ENCODE data around the gene C1R.

The C1R gene

GRCh38 chr12:7112041-7112440, 19.8 kb upstream of the C1R start:
- no peaks in the 10 kb centered on the region for H3K9me3 ChIP-seq (ENCODE audit: insufficient read depth, low read depth, low read length)
- H3K79me2 ChIP-seq (ENCODE audit: insufficient read depth, low read length): peaks cover 28% of the 10 kb centered on the region

GRCh38 chr12:7110661-7111060, 18.4 kb upstream of the C1R start:
- H3K79me2 ChIP-seq (ENCODE audit: insufficient read depth, low read length): peaks cover 29% of the 10 kb centered on the region
- H3F3A ChIP-seq (ENCODE audit: low read depth): peaks cover 4% of the 10 kb centered on the region; the same call in 1 of the 2 replicates
- peaks cover 11% of the 10 kb centered on the region for H4K20me1 ChIP-seq (ENCODE audit: insufficient read depth, low read length, poor library complexity, severe bottlenecking)
- H2AFZ ChIP-seq (ENCODE audit: low read length): no peak overlapping the region
- H3K4me3 ChIP-seq (ENCODE audit: low read length, poor library complexity, severe bottlenecking): no peak overlapping the region
- no peaks in the 10 kb centered on the region; the same call in 1 of the 2 replicates for H3K36me3 ChIP-seq (ENCODE audit: insufficient read depth, low read length)
- H3K4me1 ChIP-seq (ENCODE audit: insufficient read depth, low read length, poor library complexity, severe bottlenecking): peaks cover 21% of the 10 kb centered on the region
- no peaks in the 10 kb centered on the region for H3K9me2 ChIP-seq (replicated peaks; ENCODE audit: low read depth, low read length)
- H3K9ac ChIP-seq (ENCODE audit: low read depth, low read length, poor library complexity, severe bottlenecking): peak overlapping the region; percentile 29
- peaks cover 6% of the 10 kb centered on the region; the same call in 1 of the 2 replicates for H3K9me3 ChIP-seq (ENCODE audit: insufficient read depth, low read depth, low read length)
- no peak for TF ChIP-seq CTCF (conservative IDR thresholded peaks at IDR 0.05; ENCODE audit: low read length)
- no peak for TF ChIP-seq EZH2phosphoT487 (IDR thresholded peaks at IDR 0.05; ENCODE audit: borderline replicate concordance)
- H3K4me2 ChIP-seq (ENCODE audit: low read depth, low read length, poor library complexity, severe bottlenecking): peak overlapping the region; percentile 82
- no peaks in the 10 kb centered on the region for H3K27me3 ChIP-seq (ENCODE audit: insufficient read depth, low read length, poor library complexity, severe bottlenecking)

More at GRCh38 chr12:7112041-7112440, 19.8 kb upstream of the C1R start:
- peaks cover 21% of the 10 kb centered on the region for H3K4me1 ChIP-seq (ENCODE audit: insufficient read depth, low read length, poor library complexity, severe bottlenecking)
- no peak overlapping the region for H3K9ac ChIP-seq (ENCODE audit: low read depth, low read length, poor library complexity, severe bottlenecking)
- H3F3A ChIP-seq (ENCODE audit: low read depth): no peaks in the 10 kb centered on the region
- H4K20me1 ChIP-seq (ENCODE audit: insufficient read depth, low read length, poor library complexity, severe bottlenecking): peaks cover 11% of the 10 kb centered on the region
- no peak overlapping the region for H3K4me2 ChIP-seq (ENCODE audit: low read depth, low read length, poor library complexity, severe bottlenecking)
- no peaks in the 10 kb centered on the region for H3K27me3 ChIP-seq (ENCODE audit: insufficient read depth, low read length, poor library complexity, severe bottlenecking)
- no peak overlapping the region for H3K4me3 ChIP-seq (ENCODE audit: low read length, poor library complexity, severe bottlenecking)
- H2AFZ ChIP-seq (ENCODE audit: low read length): no peak overlapping the region
- no peak for TF ChIP-seq EZH2phosphoT487 (IDR thresholded peaks at IDR 0.05; ENCODE audit: borderline replicate concordance)
- TF ChIP-seq CTCF (conservative IDR thresholded peaks at IDR 0.05; ENCODE audit: low read length): no peak
- no peaks in the 10 kb centered on the region; the same call in 1 of the 2 replicates for H3K36me3 ChIP-seq (ENCODE audit: insufficient read depth, low read length)
- no peaks in the 10 kb centered on the region for H3K9me2 ChIP-seq (replicated peaks; ENCODE audit: low read depth, low read length)

- no peaks in the 10 kb centered on the region for H3K9me2 ChIP-seq (replicated peaks; ENCODE audit: low read depth, low read length)
- peaks cover 11% of the 10 kb centered on the region for H4K20me1 ChIP-seq (ENCODE audit: insufficient read depth, low read length, poor library complexity, severe bottlenecking)
- no peak for TF ChIP-seq CTCF (conservative IDR thresholded peaks at IDR 0.05; ENCODE audit: low read length)
- no peak for TF ChIP-seq EZH2phosphoT487 (IDR thresholded peaks at IDR 0.05; ENCODE audit: borderline replicate concordance)
- peak overlapping the region; percentile 93 for H3K4me3 ChIP-seq (ENCODE audit: low read length, poor library complexity, severe bottlenecking)
- no peaks in the 10 kb centered on the region for H3K27me3 ChIP-seq (ENCODE audit: insufficient read depth, low read length, poor library complexity, severe bottlenecking)
- H3K36me3 ChIP-seq (ENCODE audit: insufficient read depth, low read length): no peaks in the 10 kb centered on the region
- peaks cover 6% of the 10 kb centered on the region; the same call in 1 of the 2 replicates for H3K9me3 ChIP-seq (ENCODE audit: insufficient read depth, low read depth, low read length)
- H3K4me1 ChIP-seq (ENCODE audit: insufficient read depth, low read length, poor library complexity, severe bottlenecking): peaks cover 21% of the 10 kb centered on the region
- H2AFZ ChIP-seq (ENCODE audit: low read length): no peak overlapping the region
- peaks cover 29% of the 10 kb centered on the region for H3K79me2 ChIP-seq (ENCODE audit: insufficient read depth, low read length)
- H3K9ac ChIP-seq (ENCODE audit: low read depth, low read length, poor library complexity, severe bottlenecking): peak overlapping the region; percentile 97
- peaks cover 4% of the 10 kb centered on the region; the same call in 1 of the 2 replicates for H3F3A ChIP-seq (ENCODE audit: low read depth)
- peak overlapping the region; percentile 82 for H3K4me2 ChIP-seq (ENCODE audit: low read depth, low read length, poor library complexity, severe bottlenecking)
These were observed 17.3 kb upstream of the C1R start for GRCh38 chr12:7109572-7109920.
